Vagina (tissue), 2 donors: Measurements from ENCODE around the gene CMIP. TPM values are rescaled to one million over a fixed set of nuclear protein-coding genes. Genes with fewer than 3 reads are reported as not detected.

Experiments
- DNase-seq, 2 donors: peaks; one replicate each; pipeline ENCODE4 v3.0.0-alpha.2; 2017; ENCODE audit errors: extremely low spot score in 2 of 2
- H3K27ac ChIP-seq: fragments of 200-600 bp; sonication (generic); one replicate; pipeline ENCODE4 v1.5.1; 2019
- H3K27me3 ChIP-seq: fragments of 200-600 bp; sonication (generic); one replicate; pipeline ENCODE4 v1.5.1; 2019
- H3K36me3 ChIP-seq, 2 donors: fragments of 200-600 bp; sonication (generic); one replicate each; pipeline ENCODE4 v1.5.1; 2017 to 2019
- H3K4me1 ChIP-seq: fragments of 200-600 bp; sonication (generic); one replicate; pipeline ENCODE4 v1.5.1; 2019
- H3K4me3 ChIP-seq, 2 donors: fragments of 200-600 bp; sonication (generic); 1 replicate in 1 of 2; 2 replicates in 1 of 2; pipeline ENCODE4 v1.5.1; 2016 to 2019
- H3K9me3 ChIP-seq: fragments of 200-600 bp; sonication (generic); one replicate; pipeline ENCODE4 v1.5.1; 2019
- POLR2A ChIP-seq, 2 donors: fragments of 450-650 bp; IDR thresholded peaks; one replicate each; pipeline ENCODE4 v1.6.1; 2017; ENCODE audit warnings: antibody characterized with exemption in 2 of 2, mild to moderate bottlenecking in 2 of 2, moderate library complexity in 2 of 2
- POLR2AphosphoS5 ChIP-seq, 2 donors: sonication (generic); formaldehyde crosslinking; IDR thresholded peaks; one replicate each; pipeline ENCODE4 v1.9.0; 2017; ENCODE audit warnings: antibody characterized with exemption in 2 of 2, mild to moderate bottlenecking in 2 of 2, low read depth in 1 of 2; ENCODE audit not compliant: insufficient read depth in 1 of 2
- intact Hi-C: fragments of 100-400 bp; cut with DNase I; formaldehyde crosslinking; loops from one replicate; pipeline ENCODE4 v1.15.1; 2023
- total RNA-seq: library from RNA; depleted of rRNA; stranded (reverse); fragments of >200 nt; gene quantifications from one replicate; pipeline ENCODE4 v1.2.3, GENCODE V29; 2016
- TF ChIP-seq, protein P1 (sequence below), 3 experiments: fragments of 450-650 bp in 2 of 3; fragments of 200-600 bp in 1 of 3; sonication (generic) in 1 of 3; IDR thresholded peaks; one replicate each; pipeline ENCODE4 v1.5.1; 2017 to 2019; ENCODE audit warnings: antibody characterized with exemption in 3 of 3, mild to moderate bottlenecking in 2 of 3, moderate library complexity in 2 of 3

CMIP gene
- total RNA-seq, 1 donor from 2014 or later, result 66.3 TPM

GRCh38 chr16:81447383-81448101 is 2.9 kb downstream of the CMIP start:
- DNase-seq, result no peak
- Histone ChIP-seq H3K36me3 (no peaks in the 10 kb centered on the region), H3K27ac (peak overlapping the region; percentile 93), H3K4me3 (peak overlapping the region; percentile 87 to 97), H3K9me3 (no peaks in the 10 kb centered on the region), H3K27me3 (no peaks in the 10 kb centered on the region), H3K4me1 (peaks cover 55% of the 10 kb centered on the region)
- peak in 1 of 2 donors; percentile 56 for TF ChIP-seq POLR2AphosphoS5 (IDR thresholded peaks at IDR 0.05; ENCODE audit: insufficient read depth in 1 of 2, low read depth in 1 of 2)
- no peak for TF ChIP-seq POLR2A (IDR thresholded peaks at IDR 0.05)
- TF ChIP-seq, protein P1, sequence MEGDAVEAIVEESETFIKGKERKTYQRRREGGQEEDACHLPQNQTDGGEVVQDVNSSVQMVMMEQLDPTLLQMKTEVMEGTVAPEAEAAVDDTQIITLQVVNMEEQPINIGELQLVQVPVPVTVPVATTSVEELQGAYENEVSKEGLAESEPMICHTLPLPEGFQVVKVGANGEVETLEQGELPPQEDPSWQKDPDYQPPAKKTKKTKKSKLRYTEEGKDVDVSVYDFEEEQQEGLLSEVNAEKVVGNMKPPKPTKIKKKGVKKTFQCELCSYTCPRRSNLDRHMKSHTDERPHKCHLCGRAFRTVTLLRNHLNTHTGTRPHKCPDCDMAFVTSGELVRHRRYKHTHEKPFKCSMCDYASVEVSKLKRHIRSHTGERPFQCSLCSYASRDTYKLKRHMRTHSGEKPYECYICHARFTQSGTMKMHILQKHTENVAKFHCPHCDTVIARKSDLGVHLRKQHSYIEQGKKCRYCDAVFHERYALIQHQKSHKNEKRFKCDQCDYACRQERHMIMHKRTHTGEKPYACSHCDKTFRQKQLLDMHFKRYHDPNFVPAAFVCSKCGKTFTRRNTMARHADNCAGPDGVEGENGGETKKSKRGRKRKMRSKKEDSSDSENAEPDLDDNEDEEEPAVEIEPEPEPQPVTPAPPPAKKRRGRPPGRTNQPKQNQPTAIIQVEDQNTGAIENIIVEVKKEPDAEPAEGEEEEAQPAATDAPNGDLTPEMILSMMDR (IDR thresholded peaks at IDR 0.05), result no peak
- intact Hi-C loops, result loop anchor here (5.0 kb wide), 1 partner anchor 160 kb away; no protein-coding TSS in a partner anchor

DNA sequence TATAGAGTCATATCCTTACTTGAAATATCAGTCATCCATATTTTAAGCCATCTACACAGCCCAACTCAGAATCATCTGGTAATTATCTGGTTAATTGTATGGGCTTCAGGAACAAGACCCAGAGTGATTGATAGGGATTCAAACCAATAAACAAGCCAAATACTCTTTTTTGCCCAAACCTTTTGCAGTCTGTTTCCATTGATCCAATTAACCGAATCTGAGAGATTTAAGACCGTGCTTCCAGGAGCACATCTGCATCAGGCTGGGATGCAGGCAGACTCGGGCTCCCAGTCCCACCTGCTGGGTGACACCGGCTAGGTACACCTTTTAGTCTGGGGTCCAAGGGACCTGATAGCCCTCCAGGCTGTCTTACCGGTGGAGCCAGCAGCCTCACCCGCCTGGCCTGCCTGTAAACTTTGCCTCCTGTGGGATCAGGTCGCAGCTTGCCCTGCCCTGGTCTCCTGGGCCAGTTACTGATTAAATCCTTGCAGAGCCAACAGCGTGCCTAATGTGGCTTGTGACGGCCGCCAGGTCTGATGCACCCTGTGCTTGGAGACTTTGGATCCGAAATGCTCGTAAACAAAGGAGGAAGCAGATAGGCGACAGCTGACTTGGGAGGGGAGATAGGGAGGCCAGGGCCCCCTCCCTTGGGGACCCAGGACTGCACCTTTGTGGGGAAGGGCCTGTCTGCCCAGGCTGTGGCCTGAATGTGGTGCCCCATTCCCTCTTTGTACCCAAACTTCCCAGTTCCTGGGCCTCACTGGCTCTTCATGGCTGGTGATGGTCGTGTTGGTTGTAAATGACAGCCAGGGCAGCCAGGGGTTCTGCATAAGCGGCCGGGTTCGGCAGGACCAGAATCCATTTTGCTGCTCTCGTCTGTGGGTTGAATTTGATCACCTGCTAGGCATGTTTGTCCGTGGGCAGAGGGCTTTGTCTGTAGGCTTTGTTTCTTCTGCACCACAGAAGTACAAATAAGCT is 3.8 kb downstream of the CMIP start:
- intact Hi-C loops, result loop anchor here (5.0 kb wide), 1 partner anchor 159 kb away; no protein-coding TSS in a partner anchor
- H3K4me3 ChIP-seq, result peak overlapping the region; percentile 87 to 97
- no peaks in the 10 kb centered on the region for H3K36me3 ChIP-seq
- H3K27ac ChIP-seq, result peak overlapping the region; percentile 93
- H3K27me3 ChIP-seq, result no peaks in the 10 kb centered on the region
- no peak for DNase-seq
- peaks cover 64% of the 10 kb centered on the region for H3K4me1 ChIP-seq
- TF ChIP-seq POLR2AphosphoS5 (IDR thresholded peaks at IDR 0.05; ENCODE audit: insufficient read depth in 1 of 2, low read depth in 1 of 2), result no peak
- TF ChIP-seq POLR2A (IDR thresholded peaks at IDR 0.05), result no peak
- TF ChIP-seq, protein P1 (IDR thresholded peaks at IDR 0.05), result no peak
- H3K9me3 ChIP-seq, result no peaks in the 10 kb centered on the region

DNA sequence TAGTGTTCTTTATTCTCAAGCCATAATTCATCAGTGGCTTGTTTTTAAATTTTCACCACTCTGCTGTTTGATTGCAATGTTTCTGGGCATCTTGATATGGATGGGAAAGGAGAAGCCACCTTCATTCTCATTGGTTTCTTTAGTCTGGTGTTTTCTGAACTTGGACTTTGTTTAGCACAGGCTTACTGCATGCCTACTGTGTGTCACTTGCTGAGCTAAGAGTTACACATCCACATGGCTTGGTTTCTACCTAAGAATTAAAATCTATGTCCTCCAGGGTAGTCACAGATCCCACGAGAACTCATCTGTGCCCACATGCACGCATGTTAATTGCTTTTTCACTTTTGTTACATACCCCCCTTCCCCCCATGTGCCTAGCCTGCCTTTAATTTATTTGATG is 4.6 kb downstream of the CMIP start:
- no peaks in the 10 kb centered on the region for H3K9me3 ChIP-seq
- H3K27me3 ChIP-seq, result no peaks in the 10 kb centered on the region
- DNase-seq, result no peak
- no peaks in the 10 kb centered on the region for H3K36me3 ChIP-seq
- intact Hi-C loops, result loop anchor here (5.0 kb wide), 1 partner anchor 158 kb away; no protein-coding TSS in a partner anchor
- TF ChIP-seq POLR2A (IDR thresholded peaks at IDR 0.05) (no peak), POLR2AphosphoS5 (IDR thresholded peaks at IDR 0.05; ENCODE audit: insufficient read depth in 1 of 2, low read depth in 1 of 2) (no peak)
- TF ChIP-seq, protein P1 (IDR thresholded peaks at IDR 0.05), result no peak
- no peak overlapping the region for H3K4me3 ChIP-seq
- peak overlapping the region; percentile 93 for H3K27ac ChIP-seq
- peaks cover 68% of the 10 kb centered on the region for H3K4me1 ChIP-seq

DNA sequence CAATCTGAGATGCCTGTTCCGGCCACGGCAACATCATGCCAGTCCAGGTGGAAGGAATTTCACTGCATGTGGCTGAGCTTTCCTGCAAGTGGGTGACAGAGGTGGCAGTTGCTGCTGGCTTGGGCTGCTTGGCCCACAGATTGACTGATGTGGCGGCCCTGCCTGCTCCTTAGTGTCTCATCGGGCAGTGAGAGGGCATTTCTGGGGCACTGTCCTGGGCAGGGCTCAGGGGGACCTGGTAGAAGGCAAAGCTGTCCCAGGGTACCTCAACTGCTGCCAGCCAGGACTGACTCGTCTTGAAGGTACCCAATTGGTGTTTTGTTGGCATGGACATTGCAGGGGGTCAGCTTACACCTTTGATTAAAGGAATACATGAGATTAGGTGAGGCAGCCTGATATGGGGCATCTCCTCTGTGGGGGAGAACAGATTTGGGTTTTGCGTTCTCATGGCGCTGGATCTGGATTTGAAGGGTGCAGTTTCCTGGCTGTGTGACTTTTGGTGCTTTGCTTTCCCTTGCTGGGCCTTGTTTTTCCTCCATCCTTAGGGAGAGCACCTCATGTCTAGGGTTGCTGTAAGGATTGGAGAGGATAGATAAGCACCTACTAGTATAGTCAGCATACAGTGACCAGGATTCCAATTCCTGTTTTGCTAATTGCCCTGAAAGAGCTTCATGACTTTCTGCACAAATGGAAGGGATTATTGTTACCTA is 5.4 kb downstream of the CMIP start:
- Histone ChIP-seq H3K36me3 (no peaks in the 10 kb centered on the region), H3K27me3 (no peaks in the 10 kb centered on the region), H3K27ac (no peak overlapping the region), H3K4me1 (peaks cover 68% of the 10 kb centered on the region), H3K9me3 (no peaks in the 10 kb centered on the region), H3K4me3 (no peak overlapping the region)
- TF ChIP-seq, protein P1 (IDR thresholded peaks at IDR 0.05), result no peak
- no peak for TF ChIP-seq POLR2A (IDR thresholded peaks at IDR 0.05)
- no peak for TF ChIP-seq POLR2AphosphoS5 (IDR thresholded peaks at IDR 0.05; ENCODE audit: insufficient read depth in 1 of 2, low read depth in 1 of 2)
- intact Hi-C loops, result loop anchor here (5.0 kb wide), 1 partner anchor 157 kb away; no protein-coding TSS in a partner anchor
- DNase-seq, result no peak
